HG03045 (cell line): ENCODE data around the gene U2AF1.
"Not testable (repeated sequence)": the region's sequence is repeated elsewhere in the genome, so short reads cannot be mapped to it uniquely, and the experiment has no call there.

Experiments used
- ATAC-seq: cut with Tn5 transposase; IDR thresholded peaks from one replicate; pipeline ENCODE4 v1.9.1; 2021; ENCODE audit warnings: mild to moderate bottlenecking, moderate library complexity; ENCODE audit not compliant: unreplicated experiment

The U2AF1 gene, protein sequence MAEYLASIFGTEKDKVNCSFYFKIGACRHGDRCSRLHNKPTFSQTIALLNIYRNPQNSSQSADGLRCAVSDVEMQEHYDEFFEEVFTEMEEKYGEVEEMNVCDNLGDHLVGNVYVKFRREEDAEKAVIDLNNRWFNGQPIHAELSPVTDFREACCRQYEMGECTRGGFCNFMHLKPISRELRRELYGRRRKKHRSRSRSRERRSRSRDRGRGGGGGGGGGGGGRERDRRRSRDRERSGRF

DNA sequence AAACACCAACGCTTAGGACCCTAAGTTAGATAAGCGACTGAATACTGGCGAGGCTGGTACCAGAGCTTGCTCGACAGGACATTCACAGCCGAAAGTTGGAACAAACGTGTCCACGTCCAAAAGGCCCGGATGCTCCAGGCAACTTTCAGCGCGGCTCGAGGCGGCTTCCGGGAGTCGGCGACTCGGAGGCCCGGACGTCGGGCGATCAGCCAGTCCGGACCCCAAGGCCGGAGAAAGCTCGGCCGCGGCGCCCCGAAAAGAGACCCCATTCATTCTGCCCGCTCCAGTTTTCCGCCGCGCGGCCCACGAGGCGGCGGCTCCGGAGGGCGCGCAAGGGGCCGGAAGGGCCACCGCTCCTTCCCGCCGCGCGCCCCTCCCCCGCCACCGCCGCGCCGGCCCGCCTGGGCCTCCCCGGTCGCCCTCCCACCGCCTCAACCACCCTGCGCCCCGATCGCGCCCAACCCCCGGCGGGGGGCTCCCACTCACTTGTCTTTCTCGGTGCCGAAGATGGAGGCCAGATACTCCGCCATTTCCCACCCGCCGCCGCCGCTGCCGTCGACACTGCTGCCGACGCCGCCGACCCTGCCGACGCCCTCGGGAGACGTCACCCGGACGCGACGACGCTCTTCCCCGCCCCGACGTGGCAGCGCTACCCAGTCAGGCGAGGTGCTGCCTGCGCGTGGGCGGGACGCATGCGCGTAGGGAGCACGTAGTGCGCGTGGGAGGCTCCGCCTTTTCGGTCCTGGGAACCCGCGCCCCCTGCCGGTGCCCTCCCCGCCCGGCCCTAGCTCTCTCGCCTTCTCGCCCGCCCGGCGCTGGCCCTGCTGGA lies at the start of gene U2AF1:
Gene U2AF1 (minus strand): TSS at position 606 of the 829 bp plus-strand sequence. CDS start 76 bp downstream, at position 530.
- peak; percentile 72 for ATAC-seq

DNA sequence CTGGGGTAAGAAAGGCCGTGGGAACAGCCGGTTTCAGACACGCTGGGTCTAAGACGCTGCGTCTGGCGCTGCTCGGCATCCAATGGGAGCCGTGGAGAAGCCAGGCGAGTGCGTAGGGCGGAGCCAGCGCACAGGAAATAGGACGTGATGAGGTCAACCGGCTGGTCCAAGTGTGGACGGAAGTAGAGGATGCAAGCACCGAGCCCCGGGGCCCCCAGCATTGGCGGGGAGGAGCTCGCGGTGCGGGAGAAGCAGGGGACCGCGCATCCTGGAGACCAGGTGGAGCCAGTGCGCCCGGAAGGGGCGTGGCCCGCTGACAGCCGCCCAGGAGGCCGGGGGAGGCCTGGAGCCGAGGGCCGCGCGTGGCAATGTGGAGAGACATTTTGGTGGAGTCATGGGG lies 46.2 kb upstream of the U2AF1 start:
- not testable (repeated sequence) for ATAC-seq

DNA sequence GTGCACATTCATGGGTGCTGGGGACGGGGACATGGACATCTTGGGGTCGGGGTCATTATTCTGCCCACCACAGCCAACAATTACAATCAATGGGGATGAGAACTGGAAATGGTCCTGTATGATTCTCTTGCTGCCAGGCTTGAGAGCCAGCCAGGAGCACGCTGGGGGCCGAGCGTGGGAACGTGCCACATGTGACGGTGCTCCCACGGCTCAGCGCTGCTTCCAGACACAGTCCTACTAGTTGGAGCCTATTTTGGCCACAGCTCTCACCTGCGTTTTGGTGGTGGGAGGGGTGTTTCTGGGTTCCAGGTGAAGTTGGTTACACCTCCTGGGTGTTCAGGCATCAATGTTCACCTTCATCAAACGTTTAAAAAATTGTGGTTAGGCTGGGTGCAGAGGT lies 42.0 kb upstream of the U2AF1 start:
- not testable (repeated sequence) for ATAC-seq

DNA sequence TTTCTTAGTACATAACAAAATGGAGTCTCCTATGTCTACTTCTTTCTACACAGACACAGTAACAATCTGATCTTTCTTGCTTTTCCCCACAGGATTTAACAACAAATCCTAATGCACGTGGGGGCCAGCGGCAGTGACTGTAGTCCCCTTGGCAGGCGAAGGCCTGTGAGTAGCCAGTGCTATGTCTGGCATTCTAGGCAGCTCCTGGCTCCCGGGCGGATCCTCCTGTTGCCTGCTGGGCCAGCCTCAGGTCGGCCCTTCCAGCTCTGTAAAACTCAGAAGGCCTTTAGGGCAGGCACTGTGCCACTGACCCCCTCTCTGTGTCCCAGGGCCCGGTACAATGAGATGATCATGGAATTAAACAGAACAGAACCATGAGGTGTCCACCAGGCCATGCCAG lies 40.6 kb upstream of the U2AF1 start:
- not testable (repeated sequence) for ATAC-seq

DNA sequence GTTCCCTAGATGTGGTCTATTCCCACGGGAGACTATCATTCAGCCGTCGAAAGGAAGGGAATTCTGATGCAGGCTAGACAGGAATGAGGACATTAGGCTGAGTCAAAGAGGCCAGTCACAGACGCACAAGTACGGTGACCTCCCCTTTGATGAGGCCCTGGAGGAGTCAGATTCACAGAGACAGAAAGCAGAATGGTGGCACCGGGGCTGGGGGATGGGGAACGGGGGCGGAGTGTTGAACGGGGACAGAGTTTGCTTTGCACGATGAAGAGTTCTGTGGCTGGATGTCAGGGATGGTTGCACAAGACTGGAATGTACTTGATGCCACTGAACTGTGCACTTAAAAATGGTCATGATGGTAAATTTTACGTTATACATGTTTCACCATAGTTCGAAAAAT lies 39.3 kb upstream of the U2AF1 start:
- not testable (repeated sequence) for ATAC-seq

DNA sequence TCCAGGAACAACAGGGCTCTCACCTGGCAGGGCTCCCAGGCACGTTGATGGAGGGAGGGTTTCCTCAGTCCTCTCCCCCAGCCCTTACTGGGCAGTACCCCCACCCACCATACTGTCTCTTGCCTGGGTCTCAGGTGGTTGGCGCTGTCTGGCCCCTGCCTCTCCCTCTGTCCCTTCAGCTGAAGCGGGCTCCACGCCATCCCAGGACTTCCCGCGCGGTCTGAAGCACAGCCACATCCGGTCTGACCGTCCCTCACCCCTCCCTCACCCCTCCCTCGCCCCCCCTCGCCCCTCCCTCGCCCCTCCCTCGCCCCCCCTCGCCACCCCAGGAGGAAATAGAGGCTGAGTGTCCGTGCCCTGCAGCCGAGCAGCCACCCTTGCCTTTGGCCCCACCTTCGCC lies 34.0 kb upstream of the U2AF1 start:
- not testable (repeated sequence) for ATAC-seq

DNA sequence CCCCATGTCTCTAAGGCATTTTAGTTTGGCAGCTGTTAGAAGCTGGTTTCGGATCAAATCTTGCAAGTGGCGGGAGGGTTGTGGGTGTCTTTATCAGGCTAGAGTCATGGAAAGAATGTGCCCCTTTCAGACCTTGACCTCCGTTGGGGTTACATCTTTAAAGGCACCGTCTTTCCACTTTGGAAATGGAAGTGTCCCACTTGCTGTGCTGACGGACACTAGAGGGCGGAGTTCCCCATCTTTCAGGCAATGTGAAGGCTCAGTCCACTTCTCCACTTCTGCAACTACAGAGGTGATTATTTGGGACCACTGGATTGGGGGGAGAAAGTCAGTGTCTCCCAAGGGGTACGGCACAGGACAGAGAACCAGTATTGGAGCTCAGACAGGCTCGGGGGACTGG lies 31.6 kb upstream of the U2AF1 start:
- ATAC-seq, result not testable (repeated sequence)

DNA sequence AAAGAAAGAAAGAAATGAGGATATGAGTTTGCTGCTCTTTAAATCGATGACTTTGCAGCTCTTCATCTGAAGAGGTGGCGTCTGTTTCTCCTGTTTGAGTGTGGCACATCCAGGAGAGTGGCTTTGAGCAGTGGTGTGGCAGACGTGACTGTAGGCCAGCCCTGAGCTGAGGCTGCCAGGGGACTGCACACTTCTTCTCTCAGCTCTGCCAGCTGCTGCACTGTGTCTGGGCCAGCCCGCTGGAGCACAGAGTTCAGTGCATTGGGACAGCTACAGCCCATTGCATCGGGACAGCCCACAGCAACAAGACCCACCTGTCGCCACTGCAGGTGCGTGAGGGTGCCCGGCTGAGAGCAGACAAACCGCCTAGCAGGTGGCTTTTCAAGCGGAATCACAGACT lies 27.1 kb upstream of the U2AF1 start:
- ATAC-seq, result not testable (repeated sequence)

DNA sequence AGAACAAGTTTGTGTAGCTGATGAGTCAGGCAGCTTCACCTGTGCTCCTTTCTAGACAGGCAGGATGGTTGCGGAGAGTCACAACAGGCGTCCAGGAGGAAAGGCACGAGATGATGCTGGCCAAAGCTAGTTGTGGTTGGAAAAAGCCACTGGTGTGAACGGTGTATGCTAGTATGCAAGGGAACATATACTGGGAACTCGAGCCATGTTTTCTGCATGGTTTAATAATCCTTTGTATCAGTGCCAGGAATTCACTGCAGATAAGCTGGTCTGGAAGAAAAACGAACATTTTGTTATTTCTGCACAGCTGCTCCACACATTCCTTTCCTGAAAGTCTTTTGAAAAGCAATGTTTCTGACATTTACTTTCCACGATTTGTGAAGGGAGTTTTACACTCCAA lies 22.7 kb upstream of the U2AF1 start:
- ATAC-seq, result not testable (repeated sequence)

DNA sequence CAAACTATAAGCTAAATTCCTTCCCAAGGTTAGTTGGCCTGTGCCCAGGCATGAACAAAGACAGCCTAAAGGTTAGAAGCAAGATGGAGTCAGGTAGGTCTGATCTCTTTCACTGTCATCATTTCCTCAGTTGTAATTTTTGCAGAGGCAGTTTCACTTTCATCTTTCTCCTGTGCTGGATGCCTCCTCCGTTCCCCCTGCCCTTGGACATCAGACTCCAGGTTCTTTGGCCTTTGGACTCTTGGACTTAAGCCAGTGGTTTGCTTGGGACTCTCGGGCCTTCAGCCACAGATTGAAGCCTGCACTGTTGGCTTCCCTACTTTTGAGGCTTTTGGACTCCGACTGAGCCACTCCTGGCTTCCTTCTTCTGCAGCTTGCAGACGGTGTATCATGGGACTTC lies 8.6 kb upstream of the U2AF1 start:
- not testable (repeated sequence) for ATAC-seq

DNA sequence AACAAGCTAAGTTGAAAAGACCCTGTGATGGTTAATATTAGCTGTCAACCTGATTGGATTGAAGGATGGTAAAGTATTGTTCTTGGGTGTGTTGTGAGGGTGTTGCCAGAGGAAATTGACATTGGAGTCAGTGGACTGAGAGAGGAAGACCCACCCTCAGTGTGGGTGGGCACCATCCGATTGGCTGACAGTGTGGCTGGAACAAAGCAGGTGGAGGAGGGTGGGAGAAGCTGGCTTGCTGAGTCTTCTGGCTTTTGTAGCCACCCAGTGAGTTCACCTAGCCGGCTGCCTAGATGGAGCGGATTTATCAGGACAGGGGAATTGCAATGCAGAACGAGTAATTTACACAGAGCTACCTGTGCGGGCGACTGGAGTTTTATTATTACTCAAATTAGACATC lies 7.1 kb upstream of the U2AF1 start:
- not testable (repeated sequence) for ATAC-seq

DNA sequence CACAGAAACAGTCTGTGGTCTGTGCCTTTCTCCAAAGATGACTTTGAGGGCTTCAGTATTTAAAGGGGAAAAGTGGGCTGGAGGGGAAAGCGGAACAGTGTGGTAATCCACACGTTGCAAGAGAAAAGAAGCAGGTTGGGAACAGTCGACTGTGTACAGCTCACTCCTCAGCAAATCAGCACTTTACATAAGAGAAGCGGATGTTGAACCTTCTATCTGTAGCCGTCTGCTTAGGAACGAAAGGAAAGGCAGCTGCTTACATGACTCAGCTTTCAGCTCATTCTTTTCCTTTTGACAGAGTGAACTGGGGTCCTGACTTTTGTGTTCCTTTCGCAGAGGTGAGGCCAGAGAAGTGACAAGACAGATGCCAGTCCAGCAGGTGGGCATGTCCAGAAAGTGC lies 1.6 kb upstream of the U2AF1 start:
- ATAC-seq, result not testable (repeated sequence)

DNA sequence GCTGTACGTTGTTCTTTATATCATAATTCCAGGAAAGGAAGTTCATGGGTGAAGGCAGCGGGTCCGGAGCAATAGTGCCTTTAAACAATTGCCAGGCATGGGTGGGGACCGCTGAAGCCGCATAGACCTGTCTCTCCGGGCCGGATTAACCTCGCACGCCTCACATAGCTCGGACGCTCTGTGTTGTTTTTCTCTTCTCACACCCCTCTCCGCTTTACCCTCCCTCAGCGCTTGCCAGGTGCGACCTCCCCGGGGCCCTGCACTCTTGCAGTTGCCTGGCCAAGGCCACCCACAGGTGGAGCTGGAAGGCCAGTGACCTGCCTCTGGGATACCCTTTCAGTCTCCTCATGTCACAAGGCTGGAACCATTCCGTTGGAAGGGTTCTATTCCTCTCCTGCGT lies 807 bp upstream of the U2AF1 start:
- ATAC-seq, result not testable (repeated sequence)

DNA sequence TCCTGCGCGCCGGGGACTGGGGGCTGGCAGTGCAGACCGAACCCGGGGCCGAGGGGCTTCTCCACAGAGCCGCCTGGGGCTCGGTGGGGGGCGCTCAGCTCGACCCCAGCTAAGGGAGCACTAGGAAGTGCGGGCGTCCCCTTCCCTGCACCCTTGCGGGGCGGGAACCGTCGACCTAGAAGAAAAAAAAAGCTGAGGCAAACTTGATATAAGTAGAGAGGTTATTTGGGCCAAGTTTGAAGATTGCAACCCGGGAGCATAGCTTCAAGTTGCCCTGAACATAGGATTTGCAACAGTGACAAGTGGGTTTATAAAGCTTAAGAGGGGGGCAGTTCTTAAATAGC lies 396 bp upstream of the U2AF1 start:
- not testable (repeated sequence) for ATAC-seq

DNA sequence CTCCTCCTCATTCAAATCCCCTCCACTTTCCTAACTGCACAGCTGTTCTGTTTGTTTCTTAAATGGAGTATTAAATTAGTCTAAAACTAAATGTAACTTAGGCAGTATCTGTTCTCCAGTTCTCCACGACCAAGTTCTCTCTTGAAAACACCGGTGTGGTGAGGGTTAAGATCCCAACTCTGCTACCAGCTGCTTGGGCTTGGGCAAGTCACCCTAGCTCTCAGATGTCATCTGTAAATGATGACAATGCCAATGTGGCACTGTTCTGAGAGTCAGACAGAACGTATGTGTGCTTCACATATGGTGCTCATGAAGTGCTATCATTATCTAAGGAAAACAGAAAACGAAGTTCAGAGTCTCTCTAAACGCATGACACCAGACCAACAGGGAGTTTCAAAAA lies 2.7 kb downstream of the U2AF1 start:
- not testable (repeated sequence) for ATAC-seq

DNA sequence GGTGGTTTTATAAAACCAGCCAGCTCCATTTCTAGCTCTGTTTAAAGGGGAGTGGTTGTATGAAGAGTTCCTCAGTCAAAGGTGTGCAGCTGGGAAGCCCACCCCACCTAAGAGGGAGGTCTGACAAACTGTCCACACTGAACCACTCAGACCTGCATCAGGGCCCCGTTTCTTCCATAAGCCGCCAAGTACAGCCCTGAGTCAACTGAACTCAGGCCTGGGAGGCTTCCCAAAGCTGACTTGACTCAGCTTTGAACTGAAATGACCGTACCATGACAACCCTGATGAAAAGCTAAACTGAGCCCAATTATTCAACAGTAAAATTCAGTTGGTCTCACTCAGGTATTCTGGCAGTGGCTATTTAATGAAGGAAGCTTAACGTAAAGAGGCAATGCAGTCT lies 5.1 kb downstream of the U2AF1 start:
- ATAC-seq, result not testable (repeated sequence)

DNA sequence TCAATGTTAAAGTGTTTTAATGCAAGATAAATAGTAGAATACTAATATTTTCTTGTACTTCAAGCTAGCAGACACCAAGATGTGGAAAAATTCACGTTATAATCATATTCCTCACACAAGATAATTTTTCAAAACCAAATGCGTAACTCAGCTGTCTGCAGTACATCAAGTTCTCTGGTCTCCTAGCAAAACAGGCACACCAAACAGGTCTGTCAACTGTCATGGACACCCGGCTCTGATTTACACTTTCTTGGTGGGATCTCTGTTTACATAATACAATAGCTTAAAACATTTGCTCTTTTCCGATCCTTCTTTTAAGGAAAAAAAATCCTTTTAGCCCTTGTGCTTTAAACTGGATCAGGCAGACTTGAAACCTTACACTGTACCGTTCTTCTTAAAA lies 5.7 kb downstream of the U2AF1 start:
- ATAC-seq, result not testable (repeated sequence)

DNA sequence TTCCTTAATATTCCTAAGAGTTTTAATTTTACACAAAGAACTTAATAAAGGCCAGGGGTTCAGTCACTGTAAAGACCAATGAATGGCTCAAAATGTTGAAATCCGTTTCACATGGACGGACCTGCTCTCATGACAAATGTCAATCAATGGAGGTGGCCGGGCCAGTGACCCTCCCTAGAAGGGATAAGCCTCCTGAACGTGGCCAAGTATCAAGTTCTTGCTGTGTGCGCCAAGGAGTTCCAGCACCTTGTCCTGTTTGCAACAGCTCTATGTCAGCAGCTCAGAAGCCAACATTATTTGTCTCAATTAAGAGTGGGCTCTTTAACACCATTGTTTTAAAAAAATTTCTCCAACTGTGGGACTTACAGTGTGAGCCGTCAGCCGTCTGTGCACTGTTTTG lies 6.4 kb downstream of the U2AF1 start:
- ATAC-seq, result not testable (repeated sequence)

DNA sequence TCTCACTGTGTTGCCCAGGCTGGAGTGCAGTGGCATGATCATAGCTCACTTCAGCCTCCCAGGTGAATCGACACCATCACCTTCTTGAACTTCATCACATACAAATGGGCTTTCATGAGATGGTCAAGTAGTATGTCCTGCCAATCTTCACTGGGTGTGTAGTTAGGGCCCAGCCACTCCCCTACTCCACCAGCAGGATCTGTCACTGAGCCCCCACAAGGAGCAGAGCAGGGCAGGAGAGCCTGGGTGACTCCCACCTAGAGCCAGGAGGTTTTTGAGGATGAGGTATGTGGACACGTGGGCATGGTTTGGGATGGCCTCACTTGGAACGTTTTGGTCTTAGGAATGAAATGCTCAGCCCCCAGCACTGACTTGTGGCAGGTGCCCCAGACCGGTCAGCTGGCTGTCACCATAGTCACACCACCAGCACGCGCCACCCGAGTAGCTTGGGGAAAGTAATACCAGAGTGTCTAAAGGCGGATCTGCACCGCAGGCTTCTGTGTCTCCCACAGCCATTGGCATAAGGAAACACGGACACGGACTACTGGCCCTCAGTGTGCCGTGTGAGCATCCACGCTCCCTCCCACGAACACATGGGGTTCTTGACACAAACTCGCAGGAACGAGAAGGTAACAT lies 15.3 kb downstream of the U2AF1 start:
- not testable (repeated sequence) for ATAC-seq

DNA sequence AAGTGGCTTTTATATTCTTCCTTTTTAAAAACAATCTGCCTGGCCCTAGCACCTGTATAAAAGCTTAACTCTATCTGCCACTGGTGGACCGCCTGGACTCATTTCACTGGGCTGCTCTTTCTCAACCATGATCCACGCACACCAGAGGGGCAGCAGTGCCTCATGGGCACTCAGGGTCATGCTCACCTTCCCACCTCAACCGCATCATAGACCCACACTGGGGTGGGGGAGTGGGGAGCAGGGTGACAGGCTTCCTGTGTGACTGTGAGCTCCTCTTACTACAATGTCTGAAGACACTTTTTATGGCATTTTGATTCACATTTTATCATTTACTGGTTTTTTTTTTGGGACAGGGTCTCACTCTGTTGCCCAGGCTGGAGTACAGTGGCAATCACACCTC lies 16.4 kb downstream of the U2AF1 start:
- ATAC-seq, result not testable (repeated sequence)

DNA sequence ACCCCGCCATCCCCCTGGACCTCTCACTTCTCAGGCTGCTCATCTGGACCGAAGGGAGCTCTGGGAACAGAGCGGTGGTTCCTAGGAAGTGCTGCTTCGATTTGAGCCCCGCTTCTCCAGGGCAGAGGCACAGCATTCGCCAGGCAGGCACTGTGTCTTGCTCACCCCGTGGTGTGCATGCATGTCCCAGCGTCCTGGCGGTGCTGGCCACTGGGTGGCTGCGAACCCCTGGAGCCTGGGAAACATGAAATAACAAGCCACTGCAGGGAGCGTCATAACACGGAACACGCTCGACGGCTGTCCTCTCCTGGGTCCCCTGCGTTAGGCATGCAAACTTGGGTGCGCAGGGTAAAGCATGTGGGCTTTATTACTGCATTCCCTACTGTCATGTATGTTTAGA lies 17.9 kb downstream of the U2AF1 start:
- not testable (repeated sequence) for ATAC-seq
